ENCODE results near the gene TMEM18.

Gene TMEM18

GRCh38 chr2:671787-672605 lies 5.2 kb downstream of the TMEM18 start:
- no peak for DNase-seq

- DNase-seq, result no peak
Measured at GRCh38 chr2:671072-671471, 6.1 kb downstream of the TMEM18 start.

- DNase-seq, result no peak
Measured at GRCh38 chr2:670637-671036, 6.6 kb downstream of the TMEM18 start.

- no peak for DNase-seq
Measured at GRCh38 chr2:669323-669722, 7.9 kb downstream of the TMEM18 start.

- DNase-seq, result no peak
Measured at GRCh38 chr2:668000-668398, 9.2 kb downstream of the TMEM18 start.

- DNase-seq, result peak; percentile 19
Measured at GRCh38 chr2:667332-667999, 9.7 kb downstream of the TMEM18 start.

- no peak for DNase-seq
Measured at GRCh38 chr2:666441-666840, 10.8 kb downstream of the TMEM18 start.

- DNase-seq, result no peak
Measured at GRCh38 chr2:665340-666073, 11.7 kb downstream of the TMEM18 start.

GRCh38 chr2:664063-664462 lies 13.1 kb downstream of the TMEM18 start:
- no peak for DNase-seq

- DNase-seq, result no peak
Measured at GRCh38 chr2:663221-663620, 14.0 kb downstream of the TMEM18 start.

GRCh38 chr2:661360-661635 lies 15.9 kb downstream of the TMEM18 start:
- no peak for DNase-seq

GRCh38 chr2:660586-661359 lies 16.4 kb downstream of the TMEM18 start:
- DNase-seq, result no peak

GRCh38 chr2:660029-660428 lies 17.2 kb downstream of the TMEM18 start:
- no peak for DNase-seq

- no peak for DNase-seq
Measured at GRCh38 chr2:658426-658825, 18.8 kb downstream of the TMEM18 start.

- DNase-seq, result no peak
Measured at GRCh38 chr2:657766-658165, 19.4 kb downstream of the TMEM18 start.

- no peak for DNase-seq
Measured at GRCh38 chr2:656676-657075, 20.5 kb downstream of the TMEM18 start.

- no peak for DNase-seq
Measured at GRCh38 chr2:655626-656025, 21.6 kb downstream of the TMEM18 start.

- DNase-seq, result no peak
Measured at GRCh38 chr2:654896-655295, 22.3 kb downstream of the TMEM18 start.

GRCh38 chr2:653645-654425 lies 23.4 kb downstream of the TMEM18 start:
- DNase-seq, result no peak

- DNase-seq, result no peak
Measured at GRCh38 chr2:652881-653480, 24.2 kb downstream of the TMEM18 start.

GRCh38 chr2:651951-652373 lies 25.2 kb downstream of the TMEM18 start:
- no peak for DNase-seq
